HCEC 1CT (cell line): ENCODE measurements around the gene KRTAP10-10.
"Not testable (repeated sequence)": the region's sequence is repeated elsewhere in the genome, so short reads cannot be mapped to it uniquely, and the experiment has no call there.

Source experiments
- DNase-seq: peaks from one replicate; pipeline ENCODE4 v3.0.0-alpha.2; 2017

The KRTAP10-10 gene

GRCh38 chr21:44627181-44627822 is 9.9 kb upstream of the KRTAP10-10 start:
- not testable (repeated sequence) for DNase-seq

- not testable (repeated sequence) for DNase-seq
Observed at GRCh38 chr21:44627831-44628233, 9.3 kb upstream of the KRTAP10-10 start.

- no peak for DNase-seq
Observed at GRCh38 chr21:44628707-44629391, 8.3 kb upstream of the KRTAP10-10 start.

GRCh38 chr21:44630440-44630839 is 6.7 kb upstream of the KRTAP10-10 start:
- no peak for DNase-seq

- DNase-seq, result no peak
Observed at GRCh38 chr21:44632067-44632466, 5.1 kb upstream of the KRTAP10-10 start.

GRCh38 chr21:44636209-44637017 is 743 bp upstream of the KRTAP10-10 start:
- DNase-seq, result no peak

GRCh38 chr21:44637851-44638348 is 744 bp downstream of the KRTAP10-10 start:
- DNase-seq, result not testable (repeated sequence)

GRCh38 chr21:44638506-44639330 is 1.6 kb downstream of the KRTAP10-10 start:
- DNase-seq, result not testable (repeated sequence)

- no peak for DNase-seq
Observed at GRCh38 chr21:44639331-44639655, 2.1 kb downstream of the KRTAP10-10 start.

GRCh38 chr21:44640761-44641160 is 3.6 kb downstream of the KRTAP10-10 start:
- DNase-seq, result no peak

- no peak for DNase-seq
Observed at GRCh38 chr21:44643741-44644310, 6.7 kb downstream of the KRTAP10-10 start.

GRCh38 chr21:44644878-44645277 is 7.7 kb downstream of the KRTAP10-10 start:
- DNase-seq, result no peak

GRCh38 chr21:44646366-44647221 is 9.4 kb downstream of the KRTAP10-10 start, which contains the start of gene KRTAP10-11:
Gene KRTAP10-11 (plus strand): TSS chr21:44646414. CDS start chr21:44646459, 45 bp downstream.
- DNase-seq, result not testable (repeated sequence)

GRCh38 chr21:44647222-44647552 is 10.0 kb downstream of the KRTAP10-10 start:
- DNase-seq, result no peak

- no peak for DNase-seq
Observed at GRCh38 chr21:44648557-44649311, 11.6 kb downstream of the KRTAP10-10 start.

GRCh38 chr21:44649521-44650100 is 12.5 kb downstream of the KRTAP10-10 start:
- DNase-seq, result no peak

GRCh38 chr21:44650265-44650972 is 13.3 kb downstream of the KRTAP10-10 start:
- DNase-seq, result no peak

- DNase-seq, result no peak
Observed at GRCh38 chr21:44650973-44651675, 14.0 kb downstream of the KRTAP10-10 start.

- DNase-seq, result no peak
Observed at GRCh38 chr21:44653123-44653522, 16.0 kb downstream of the KRTAP10-10 start.
